ENCODE data around the gene MRPL58. TPM values are rescaled to one million over a fixed set of nuclear protein-coding genes. Genes with fewer than 3 reads are reported as not detected.

MRPL58 gene
- total and polyA plus RNA-seq, 2 of the 8 experiments (the other 6 are each of a cell fraction or from before 2014, with no cell fraction given) = 43.6 to 49.1 TPM

- TF ChIP-seq CHD7 (IDR thresholded peaks at IDR 0.05; ENCODE audit: insufficient replicate concordance, low read length) = no peak
Measured at GRCh38 chr17:74972973-74973328, 39.5 kb upstream of the MRPL58 start (continued).
